ENCODE measurements around the gene COL15A1.
"Not testable (repeated sequence)": the region's sequence is repeated elsewhere in the genome, so short reads cannot be mapped to it uniquely, and the experiment has no call there.

COL15A1 gene

DNA sequence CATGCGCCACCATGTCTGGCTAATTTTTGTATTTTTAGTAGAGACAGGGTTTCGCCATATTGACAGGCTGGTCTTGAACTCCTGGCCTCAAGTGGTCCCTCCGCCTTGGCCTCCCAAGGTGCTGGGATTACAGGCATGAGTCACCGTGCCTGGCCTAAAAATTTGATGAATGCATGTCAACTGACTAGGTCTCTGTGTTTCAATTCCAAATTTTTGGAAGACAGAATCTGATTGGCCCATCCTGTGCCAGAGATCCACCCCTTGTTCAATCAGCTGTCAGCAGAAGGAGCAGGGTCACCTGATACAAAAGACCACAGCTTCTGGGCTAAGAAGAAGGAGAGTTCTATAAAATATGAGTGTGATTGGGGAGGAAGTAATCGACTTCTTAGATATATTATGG, 43.5 kb upstream of the COL15A1 start:
- no peaks in the 10 kb centered on the region for H3K36me3 ChIP-seq (replicated peaks; ENCODE audit: insufficient read depth, low read length)
- H3K9me3 ChIP-seq (replicated peaks; ENCODE audit: insufficient read depth, low read length), result no peaks in the 10 kb centered on the region
- no peak overlapping the region for H3K9ac ChIP-seq (ENCODE audit: low read length)
- no peaks in the 10 kb centered on the region for H3K4me1 ChIP-seq (ENCODE audit: low read length)
- no peaks in the 10 kb centered on the region for H3K27me3 ChIP-seq (replicated peaks; ENCODE audit: insufficient read depth, low read length)
- H3K79me2 ChIP-seq (ENCODE audit: low read length), result no peaks in the 10 kb centered on the region
- H3K27ac ChIP-seq (ENCODE audit: low read length), result no peak overlapping the region
- no peaks in the 10 kb centered on the region for H3K9me2 ChIP-seq (replicated peaks; ENCODE audit: insufficient read depth, low read length)
- H4K20me1 ChIP-seq (ENCODE audit: insufficient read depth, low read length), result no peaks in the 10 kb centered on the region
- TF ChIP-seq, protein P1, sequence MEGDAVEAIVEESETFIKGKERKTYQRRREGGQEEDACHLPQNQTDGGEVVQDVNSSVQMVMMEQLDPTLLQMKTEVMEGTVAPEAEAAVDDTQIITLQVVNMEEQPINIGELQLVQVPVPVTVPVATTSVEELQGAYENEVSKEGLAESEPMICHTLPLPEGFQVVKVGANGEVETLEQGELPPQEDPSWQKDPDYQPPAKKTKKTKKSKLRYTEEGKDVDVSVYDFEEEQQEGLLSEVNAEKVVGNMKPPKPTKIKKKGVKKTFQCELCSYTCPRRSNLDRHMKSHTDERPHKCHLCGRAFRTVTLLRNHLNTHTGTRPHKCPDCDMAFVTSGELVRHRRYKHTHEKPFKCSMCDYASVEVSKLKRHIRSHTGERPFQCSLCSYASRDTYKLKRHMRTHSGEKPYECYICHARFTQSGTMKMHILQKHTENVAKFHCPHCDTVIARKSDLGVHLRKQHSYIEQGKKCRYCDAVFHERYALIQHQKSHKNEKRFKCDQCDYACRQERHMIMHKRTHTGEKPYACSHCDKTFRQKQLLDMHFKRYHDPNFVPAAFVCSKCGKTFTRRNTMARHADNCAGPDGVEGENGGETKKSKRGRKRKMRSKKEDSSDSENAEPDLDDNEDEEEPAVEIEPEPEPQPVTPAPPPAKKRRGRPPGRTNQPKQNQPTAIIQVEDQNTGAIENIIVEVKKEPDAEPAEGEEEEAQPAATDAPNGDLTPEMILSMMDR (IDR thresholded peaks at IDR 0.05; ENCODE audit: low read length), result no peak
- no peak for TF ChIP-seq EZH2 (optimal IDR thresholded peaks at IDR 0.05; ENCODE audit: low read depth, low read length)
- TF ChIP-seq EZH2phosphoT487 (IDR thresholded peaks at IDR 0.05; ENCODE audit: low read length), result no peak
- H3F3A ChIP-seq (ENCODE audit: insufficient read depth, low read length), result no peaks in the 10 kb centered on the region
- no peak for DNase-seq
- H3K4me3 ChIP-seq (ENCODE audit: low read length), result no peak overlapping the region
- no peak overlapping the region for H2AFZ ChIP-seq (ENCODE audit: low read length)
- H3K4me2 ChIP-seq (ENCODE audit: low read depth, low read length), result no peak overlapping the region

DNA sequence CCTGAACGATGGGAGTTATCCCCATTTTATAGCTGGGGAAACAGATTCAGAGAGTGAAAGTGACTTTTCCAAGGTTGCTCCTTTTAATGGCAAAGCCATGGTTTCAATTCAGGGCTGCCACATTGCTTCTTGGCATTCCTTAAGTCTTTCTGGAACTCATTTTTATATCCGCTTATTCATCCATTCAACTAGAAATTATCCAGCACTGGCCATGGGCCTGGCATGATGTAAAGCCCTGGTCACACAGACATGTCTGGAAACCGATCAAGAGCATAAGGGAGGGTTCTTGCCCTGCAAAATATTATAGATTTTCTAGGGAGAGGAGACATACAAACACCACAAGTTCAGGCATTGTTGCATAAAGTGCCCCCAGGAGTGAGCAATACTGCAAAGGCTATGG, 43.0 kb upstream of the COL15A1 start:
- Histone ChIP-seq H3K9me3 (replicated peaks; ENCODE audit: insufficient read depth, low read length) (no peaks in the 10 kb centered on the region), H3K9ac (ENCODE audit: low read length) (no peak overlapping the region), H3K27ac (ENCODE audit: low read length) (no peak overlapping the region), H3K36me3 (replicated peaks; ENCODE audit: insufficient read depth, low read length) (no peaks in the 10 kb centered on the region), H4K20me1 (ENCODE audit: insufficient read depth, low read length) (no peaks in the 10 kb centered on the region), H3K27me3 (replicated peaks; ENCODE audit: insufficient read depth, low read length) (no peaks in the 10 kb centered on the region), H3K4me3 (ENCODE audit: low read length) (no peak overlapping the region), H3K4me1 (ENCODE audit: low read length) (no peaks in the 10 kb centered on the region), H2AFZ (ENCODE audit: low read length) (no peak overlapping the region), H3K9me2 (replicated peaks; ENCODE audit: insufficient read depth, low read length) (no peaks in the 10 kb centered on the region), H3F3A (ENCODE audit: insufficient read depth, low read length) (no peaks in the 10 kb centered on the region), H3K79me2 (ENCODE audit: low read length) (no peaks in the 10 kb centered on the region), H3K4me2 (ENCODE audit: low read depth, low read length) (no peak overlapping the region)
- TF ChIP-seq EZH2phosphoT487 (IDR thresholded peaks at IDR 0.05; ENCODE audit: low read length) (no peak), EZH2 (optimal IDR thresholded peaks at IDR 0.05; ENCODE audit: low read depth, low read length) (no peak)
- TF ChIP-seq, protein P1 (IDR thresholded peaks at IDR 0.05; ENCODE audit: low read length), result no peak
- no peak for DNase-seq

DNA sequence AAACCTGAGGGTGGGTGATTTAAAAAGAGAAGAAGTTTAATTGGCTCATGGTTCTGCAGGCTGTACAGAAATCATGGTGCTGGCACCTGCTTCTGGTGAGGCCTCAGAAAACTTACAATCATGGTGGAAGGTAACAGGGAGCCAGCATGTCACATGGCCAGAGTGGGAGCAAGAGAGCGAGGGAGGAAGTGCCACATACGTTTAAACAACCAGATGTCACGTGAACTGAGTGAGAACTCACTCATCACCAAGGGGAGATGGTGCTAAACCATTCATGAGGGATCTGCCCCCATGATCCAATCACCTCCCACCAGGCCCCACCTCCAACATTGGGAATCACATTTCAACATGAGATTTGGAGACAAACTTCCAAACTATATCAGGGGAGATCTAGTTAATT, 41.9 kb upstream of the COL15A1 start:
- H3K79me2 ChIP-seq (ENCODE audit: low read length); H3F3A ChIP-seq (ENCODE audit: insufficient read depth, low read length); H3K9ac ChIP-seq (ENCODE audit: low read length); H3K4me3 ChIP-seq (ENCODE audit: low read length); H3K9me2 ChIP-seq (replicated peaks; ENCODE audit: insufficient read depth, low read length); H3K27me3 ChIP-seq (replicated peaks; ENCODE audit: insufficient read depth, low read length); H3K4me2 ChIP-seq (ENCODE audit: low read depth, low read length); H3K36me3 ChIP-seq (replicated peaks; ENCODE audit: insufficient read depth, low read length); DNase-seq; H3K9me3 ChIP-seq (replicated peaks; ENCODE audit: insufficient read depth, low read length); H3K4me1 ChIP-seq (ENCODE audit: low read length); H3K27ac ChIP-seq (ENCODE audit: low read length); H4K20me1 ChIP-seq (ENCODE audit: insufficient read depth, low read length); H2AFZ ChIP-seq (ENCODE audit: low read length): not testable (repeated sequence)

DNA sequence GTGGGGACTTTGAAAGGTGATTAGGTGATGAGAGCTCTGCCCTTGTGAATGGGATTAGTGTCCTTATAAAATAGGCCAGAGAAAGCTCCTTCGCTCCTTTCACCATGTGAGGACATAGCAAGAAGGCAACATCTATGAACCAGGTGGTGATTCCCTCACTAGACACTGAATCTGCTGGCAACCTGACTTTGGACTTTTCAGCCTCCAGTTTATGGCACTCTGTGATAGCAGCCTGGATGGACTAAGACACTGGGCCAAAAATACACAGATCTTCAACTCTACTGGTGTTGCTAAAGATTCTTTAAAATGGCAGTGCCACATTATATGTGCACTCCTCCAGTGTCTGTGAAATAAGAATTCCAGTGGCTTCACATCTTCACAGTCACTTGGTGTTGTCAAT, 41.2 kb upstream of the COL15A1 start:
- no peaks in the 10 kb centered on the region for H3K9me2 ChIP-seq (replicated peaks; ENCODE audit: insufficient read depth, low read length)
- TF ChIP-seq, protein P1 (IDR thresholded peaks at IDR 0.05; ENCODE audit: low read length), result no peak
- TF ChIP-seq EZH2phosphoT487 (IDR thresholded peaks at IDR 0.05; ENCODE audit: low read length) (no peak), EZH2 (optimal IDR thresholded peaks at IDR 0.05; ENCODE audit: low read depth, low read length) (no peak)
- no peak overlapping the region for H3K4me2 ChIP-seq (ENCODE audit: low read depth, low read length)
- no peaks in the 10 kb centered on the region for H3K9me3 ChIP-seq (replicated peaks; ENCODE audit: insufficient read depth, low read length)
- no peak overlapping the region for H3K4me3 ChIP-seq (ENCODE audit: low read length)
- DNase-seq, result no peak
- no peaks in the 10 kb centered on the region for H3K4me1 ChIP-seq (ENCODE audit: low read length)
- H3K36me3 ChIP-seq (replicated peaks; ENCODE audit: insufficient read depth, low read length), result no peaks in the 10 kb centered on the region
- no peaks in the 10 kb centered on the region for H4K20me1 ChIP-seq (ENCODE audit: insufficient read depth, low read length)
- no peaks in the 10 kb centered on the region for H3K27me3 ChIP-seq (replicated peaks; ENCODE audit: insufficient read depth, low read length)
- H3K9ac ChIP-seq (ENCODE audit: low read length), result no peak overlapping the region
- no peaks in the 10 kb centered on the region for H3F3A ChIP-seq (ENCODE audit: insufficient read depth, low read length)
- H3K27ac ChIP-seq (ENCODE audit: low read length), result no peak overlapping the region
- H3K79me2 ChIP-seq (ENCODE audit: low read length), result no peaks in the 10 kb centered on the region
- H2AFZ ChIP-seq (ENCODE audit: low read length), result no peak overlapping the region
